K562 (cell line): Measurements from ENCODE around the gene TSPOAP1. TPM values are rescaled to one million over a fixed set of nuclear protein-coding genes. Genes with fewer than 3 reads are reported as not detected.
A peak's percentile ranks its signal among the peaks of the same experiment; 100 is the strongest.

Source experiments
- ATAC-seq: fragments of 200-7000 bp; cut with Tn5 transposase; 3 replicates; pipeline ENCODE4 v1.9.1; 2020; ENCODE audit warnings: moderate library complexity
- BruUV-seq: library from RNA; stranded (reverse); fragments of 400-500 nt; replicated peaks from 2 replicates; lab custom pipeline; 2021; lab: Mats Ljungman, UMichigan
- CTCF ChIA-PET: fragments of 300-600 bp; formaldehyde crosslinking; extraction: SDS; loops from one replicate; lab custom pipeline; 2021; ENCODE audit warnings: low intra/inter-chr PET ratio; lab: Yijun Ruan, JAX
- POLR2A ChIA-PET: fragments of 300-600, 350-650 bp; sonication (Branson Sonifier 250); formaldehyde crosslinking; extraction: SDS; loops from one replicate; lab custom pipeline; 2021; ENCODE audit warnings: antibody characterized with exemption, inconsistent platforms; lab: Yijun Ruan, JAX
- DNase-seq, 4 experiments: peaks; one replicate each; pipeline versions ENCODE4 v3.0.0 to v3.0.0-alpha.2; 2011 to 2018; ENCODE audit warnings: low spot score in 3 of 4, mixed read lengths in 3 of 4; ENCODE audit errors: extremely low read depth in 1 of 4
- FAIRE-seq: peaks from 2 replicates; lab custom pipeline; 2011; peaks lifted over from hg19 to GRCh38; lab: Jason Lieb, UNC
- H2AFZ ChIP-seq: 2 replicates; pipeline ENCODE4 v1.6.0; 2011; ENCODE audit warnings: low read depth, low read length, control low read depth, inconsistent platforms
- H3K27ac ChIP-seq: fragments of 200-600 bp; 3 replicates; pipeline ENCODE4 v1.8.0; 2011; ENCODE audit warnings: low read depth, mild to moderate bottlenecking, control low read depth, inconsistent platforms, low read length, moderate library complexity, mixed read lengths; ENCODE audit errors: extremely low read depth
- H3K27me3 ChIP-seq, 2 experiments: fragments of 300-600 bp in 1 of 2; 2 replicates in 1 of 2; 3 replicates in 1 of 2; pipeline versions ENCODE4 v1.6.0 to v1.8.0; 2011; ENCODE audit warnings: inconsistent platforms in 2 of 2, low read length in 2 of 2, mild to moderate bottlenecking in 1 of 2, mixed read lengths in 1 of 2, moderate library complexity in 1 of 2; ENCODE audit not compliant: control insufficient read depth in 2 of 2, insufficient read depth in 2 of 2
- H3K36me3 ChIP-seq: fragments of 300-600 bp; 3 replicates; pipeline ENCODE4 v1.8.0; 2011; ENCODE audit warnings: mild to moderate bottlenecking, low read length, inconsistent platforms; ENCODE audit not compliant: control insufficient read depth, insufficient read depth
- H3K4me1 ChIP-seq, 2 experiments: fragments of 200-600 bp in 1 of 2; replicated peaks in 1 of 2; 2 replicates in 1 of 2; 3 replicates in 1 of 2; pipeline versions ENCODE4 v1.5.1 to v1.8.0; 2011; ENCODE audit warnings: inconsistent platforms in 2 of 2, low read length in 2 of 2, mild to moderate bottlenecking in 1 of 2, mixed read lengths in 1 of 2, moderate library complexity in 1 of 2; ENCODE audit not compliant: control insufficient read depth in 2 of 2, insufficient read depth in 2 of 2
- H3K4me2 ChIP-seq: 2 replicates; pipeline ENCODE4 v1.6.1; 2011; ENCODE audit warnings: low read length, control low read depth, inconsistent platforms, mixed read lengths; ENCODE audit not compliant: insufficient read depth
- H3K4me3 ChIP-seq: fragments of 200-600 bp; sonication (generic), shearing (Covaris generic); 2 replicates; pipeline ENCODE4 v1.5.1; 2016; ENCODE audit warnings: control low read depth, inconsistent platforms
- H3K79me2 ChIP-seq: fragments of 200-600 bp; 3 replicates; pipeline ENCODE4 v1.8.0; 2011; ENCODE audit warnings: low read length, inconsistent platforms; ENCODE audit not compliant: control insufficient read depth, insufficient read depth
- H3K9ac ChIP-seq, 2 experiments: 2 replicates each; pipeline versions ENCODE4 v1.6.0 to v1.6.1; 2011; ENCODE audit warnings: low read depth in 2 of 2, low read length in 2 of 2, control low read depth in 1 of 2, inconsistent platforms in 1 of 2, mild to moderate bottlenecking in 1 of 2, mixed read lengths in 1 of 2; ENCODE audit not compliant: insufficient read depth in 1 of 2
- H3K9me1 ChIP-seq: one replicate; pipeline ENCODE4 v1.6.0; 2011; ENCODE audit warnings: inconsistent platforms, mild to moderate bottlenecking, low read length, moderate library complexity; ENCODE audit not compliant: control insufficient read depth, insufficient read depth
- H3K9me3 ChIP-seq: replicated peaks from 2 replicates; pipeline ENCODE4 v1.5.1; 2011; ENCODE audit warnings: low read depth, low read length, inconsistent platforms; ENCODE audit not compliant: control insufficient read depth, insufficient read depth
- H4K20me1 ChIP-seq: replicated peaks from 2 replicates; pipeline ENCODE4 v1.6.1; 2011; ENCODE audit warnings: low read length, inconsistent platforms, mixed read lengths; ENCODE audit not compliant: control insufficient read depth, insufficient read depth
- ARID3A ChIP-seq: IDR thresholded peaks from 2 replicates; pipeline ENCODE4 v1.6.1; 2012; ENCODE audit warnings: low read depth, low read length, improper control_type of control experiment, borderline replicate concordance
- CBFA2T3 ChIP-seq: fragments of 450-650 bp; IDR thresholded peaks from 2 replicates; pipeline ENCODE4 v1.6.1; 2017
- DIDO1 ChIP-seq: fragments of 450-650 bp; IDR thresholded peaks from 2 replicates; pipeline ENCODE4 v1.6.1; 2016; ENCODE audit warnings: low read depth, missing biosample characterization, missing genetic modification characterization
- E2F6 ChIP-seq, 2 experiments: IDR thresholded peaks; 2 replicates each; pipeline ENCODE4 v1.6.1; 2011; ENCODE audit warnings: borderline replicate concordance in 1 of 2, control low read depth in 1 of 2, low read depth in 1 of 2, low read length in 1 of 2, mild to moderate bottlenecking in 1 of 2, mixed read lengths in 1 of 2, moderate library complexity in 1 of 2; ENCODE audit not compliant: insufficient read depth in 1 of 2, insufficient read length in 1 of 2, poor library complexity in 1 of 2, severe bottlenecking in 1 of 2; ENCODE audit errors: extremely low read depth in 1 of 2
- JUN ChIP-seq, 2 experiments: sonication (generic) in 1 of 2; formaldehyde crosslinking in 1 of 2; IDR thresholded peaks; 2 replicates each; pipeline versions ENCODE4 v1.6.1 to v1.8.0; 2012 to 2022; ENCODE audit warnings: borderline replicate concordance in 2 of 2, mild to moderate bottlenecking in 2 of 2, improper control_type of control experiment in 1 of 2, low read depth in 1 of 2, low read length in 1 of 2, missing genetic modification reagents in 1 of 2
- NFE2L1 ChIP-seq: fragments of 450-650 bp; IDR thresholded peaks from 2 replicates; pipeline ENCODE4 v1.6.1; 2016; ENCODE audit warnings: missing genetic modification characterization, low read depth, mild to moderate bottlenecking, missing compliant biosample characterization, moderate library complexity, borderline replicate concordance
- WGBS: fragments of 100-300 bp; shearing (Covaris generic); methylation state at CpG from one replicate; pipeline ENCODE4 v1.1.6; 2016; ENCODE audit warnings: low coverage, mixed read lengths; ENCODE audit not compliant: insufficient coverage; ENCODE audit errors: missing lambda C conversion rate; 5-methylcytosine and 5-hydroxymethylcytosine counted together
- in situ Hi-C: fragments of 300-500 bp; cut with MboI; formaldehyde crosslinking; loops from 4 replicates; pipeline ENCODE4 v1.15.0; 2018; ENCODE audit warnings: inconsistent platforms, mixed read lengths
- intact Hi-C: fragments of 100-400 bp; cut with micrococcal nuclease; formaldehyde crosslinking; loops from 2 replicates; pipeline ENCODE4 v1.14.2; 2022
- polyA plus RNA-seq, 8 experiments: library from polyadenylated mRNA; depleted of rRNA in 4 of 8; stranded (reverse) in 5 of 8; unstranded in 3 of 8; fragments of >200 nt; fragmentation: Nextera tagmentation in 2 of 8; fragmentation: Illumina TruSeq in 1 of 8; extraction: Ambion mirVana in 2 of 8; extraction: Trizol in 1 of 8; gene quantifications; 2 replicates each; pipeline versions ENCODE4 v1.2.1 to v1.2.3, GENCODE V29; 2011 to 2014; ENCODE audit warnings: inconsistent platforms in 1 of 8, missing spikeins in 1 of 8
- total RNA-seq, 7 experiments: library from RNA; depleted of rRNA in 6 of 7; stranded (reverse); fragments of >200 nt in 6 of 7; fragmentation: Illumina TruSeq in 2 of 7; extraction: Trizol in 2 of 7; gene quantifications; 2 replicates each; pipeline versions ENCODE4 v1.2.1 to v1.2.3, GENCODE V29; 2011 to 2021; ENCODE audit warnings: low replicate concordance in 1 of 7

TSPOAP1 gene
- total and polyA plus RNA-seq, 9 of the 15 experiments (the other 6 are each of a cell fraction or from before 2014, with no cell fraction given): 0.87 to 3.9 (median 1.8) TPM; not detected in 2

- TF ChIP-seq E2F6 (IDR thresholded peaks at IDR 0.05; ENCODE audit: borderline replicate concordance in 1 of 2, extremely low read depth in 1 of 2, insufficient read depth in 1 of 2, insufficient read length in 1 of 2, low read depth in 1 of 2, low read length in 1 of 2, poor library complexity in 1 of 2, severe bottlenecking in 1 of 2): peak; percentile 52 to 85
These were observed 23.4 kb upstream of the TSPOAP1 start, which contains the start of gene SUPT4H1 (continued) for GRCh38 chr17:58351831-58352595.

GRCh38 chr17:58351182-58351581, 22.6 kb upstream of the TSPOAP1 start:
- H4K20me1 ChIP-seq: no peaks in the 10 kb centered on the region; the same call in 1 of the 2 replicates
- POLR2A ChIA-PET: interaction anchor here (1.8 to 17.7 kb wide), 8 partner anchors 11 to 280 kb away, joined by 4 to 257 read pairs (median 18); no protein-coding TSS in a partner anchor
- peaks cover 15 to 20% of the 10 kb centered on the region in 2 experiments; a peak in 4 of 5 replicates for H3K4me1 ChIP-seq
- CTCF ChIA-PET: no interaction called here
- H3K9ac ChIP-seq: peak overlapping the region; percentile 94 to 99
- in situ Hi-C loops (no loop called here), intact Hi-C loops (loop anchor here (5.0 kb wide), 1 partner anchor 86 kb away; no protein-coding TSS in a partner anchor)
- WGBS: 27% methylated on average over 4 of the region's 4 CpGs
- TF ChIP-seq ARID3A: no peak
- no peak for TF ChIP-seq CBFA2T3
- TF ChIP-seq NFE2L1: no peak
- no peak for TF ChIP-seq JUN (IDR thresholded peaks at IDR 0.05; ENCODE audit: borderline replicate concordance, low read depth, low read length)
- no peak for TF ChIP-seq JUN (CRISPR knock-in tag; IDR thresholded peaks at IDR 0.05; ENCODE audit: borderline replicate concordance)
- TF ChIP-seq DIDO1 (tag): no peak
- BruUV-seq: no TSS peak
- FAIRE-seq (no peak), ATAC-seq (no peak), DNase-seq (peak in 1 of 4 experiments; percentile 2)
- no peaks in the 10 kb centered on the region for H3K9me1 ChIP-seq
- H3K79me2 ChIP-seq: peaks cover 36% of the 10 kb centered on the region
- peaks cover 45% of the 10 kb centered on the region for H3K36me3 ChIP-seq
- peak overlapping the region; percentile 99 for H3K4me3 ChIP-seq
- H2AFZ ChIP-seq: no peak overlapping the region
- peak overlapping the region; percentile 100 for H3K4me2 ChIP-seq
- no peaks in the 10 kb centered on the region for H3K9me3 ChIP-seq
- H3K27me3 ChIP-seq: no peaks in the 10 kb centered on the region
- peak overlapping the region; percentile 93; the same call in 2 of the 3 replicates for H3K27ac ChIP-seq
